Measurements from ENCODE around the gene TRAPPC14.
"Not testable (repeated sequence)": the region's sequence is repeated elsewhere in the genome, so short reads cannot be mapped to it uniquely, and the experiment has no call there.

TRAPPC14 gene, protein sequence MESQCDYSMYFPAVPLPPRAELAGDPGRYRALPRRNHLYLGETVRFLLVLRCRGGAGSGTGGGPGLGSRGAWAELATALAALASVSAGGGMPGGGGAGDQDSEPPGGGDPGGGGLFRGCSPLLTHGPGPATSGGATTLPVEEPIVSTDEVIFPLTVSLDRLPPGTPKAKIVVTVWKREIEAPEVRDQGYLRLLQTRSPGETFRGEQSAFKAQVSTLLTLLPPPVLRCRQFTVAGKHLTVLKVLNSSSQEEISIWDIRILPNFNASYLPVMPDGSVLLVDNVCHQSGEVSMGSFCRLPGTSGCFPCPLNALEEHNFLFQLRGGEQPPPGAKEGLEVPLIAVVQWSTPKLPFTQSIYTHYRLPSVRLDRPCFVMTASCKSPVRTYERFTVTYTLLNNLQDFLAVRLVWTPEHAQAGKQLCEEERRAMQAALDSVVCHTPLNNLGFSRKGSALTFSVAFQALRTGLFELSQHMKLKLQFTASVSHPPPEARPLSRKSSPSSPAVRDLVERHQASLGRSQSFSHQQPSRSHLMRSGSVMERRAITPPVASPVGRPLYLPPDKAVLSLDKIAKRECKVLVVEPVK
- total RNA-seq: 36.9 to 37.4 reads per million in 2 donors

DNA sequence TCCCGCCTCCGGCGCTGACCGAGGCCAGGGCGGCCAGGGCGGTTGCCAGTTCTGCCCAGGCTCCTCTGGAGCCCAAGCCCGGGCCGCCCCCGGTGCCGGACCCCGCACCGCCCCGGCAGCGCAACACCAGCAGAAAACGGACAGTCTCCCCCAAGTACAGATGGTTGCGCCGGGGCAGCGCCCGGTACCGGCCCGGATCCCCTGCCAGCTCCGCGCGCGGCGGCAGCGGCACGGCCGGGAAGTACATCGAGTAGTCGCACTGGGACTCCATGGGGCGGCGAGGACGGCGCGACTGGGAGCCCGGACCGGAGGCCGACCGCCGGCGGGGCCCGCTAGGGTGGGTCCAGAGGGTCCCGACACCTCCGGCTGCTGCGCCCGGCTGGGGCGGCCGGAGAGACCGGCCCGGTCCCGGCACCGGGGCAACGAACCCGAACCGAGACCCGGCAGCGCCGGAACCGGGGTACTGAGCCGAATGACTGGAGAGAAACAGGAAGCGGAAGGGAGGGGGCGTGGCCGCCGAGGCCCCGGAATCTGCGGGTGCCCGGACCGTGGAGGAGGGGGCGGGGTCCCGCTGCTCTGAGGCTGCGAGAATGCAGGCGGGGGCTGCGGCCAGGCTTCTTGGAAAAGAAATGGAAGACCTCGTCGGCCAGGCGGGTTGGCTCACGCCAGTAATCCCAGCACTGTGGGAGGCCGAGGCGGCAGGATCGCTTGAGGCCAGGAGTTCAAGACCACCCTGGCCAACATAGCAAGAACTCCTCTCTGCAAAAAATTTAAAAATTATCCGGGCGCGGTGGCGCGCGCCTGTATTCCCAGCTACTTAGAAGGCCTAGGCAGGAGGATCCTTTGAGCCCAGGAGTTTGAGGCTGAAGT, at the start of gene TRAPPC14:
TSS of gene TRAPPC14 (minus strand) at position 495 of the 870 bp plus-strand sequence. CDS start at position 271, 224 bp downstream.
- DNase-seq: peak; percentile 87

DNA sequence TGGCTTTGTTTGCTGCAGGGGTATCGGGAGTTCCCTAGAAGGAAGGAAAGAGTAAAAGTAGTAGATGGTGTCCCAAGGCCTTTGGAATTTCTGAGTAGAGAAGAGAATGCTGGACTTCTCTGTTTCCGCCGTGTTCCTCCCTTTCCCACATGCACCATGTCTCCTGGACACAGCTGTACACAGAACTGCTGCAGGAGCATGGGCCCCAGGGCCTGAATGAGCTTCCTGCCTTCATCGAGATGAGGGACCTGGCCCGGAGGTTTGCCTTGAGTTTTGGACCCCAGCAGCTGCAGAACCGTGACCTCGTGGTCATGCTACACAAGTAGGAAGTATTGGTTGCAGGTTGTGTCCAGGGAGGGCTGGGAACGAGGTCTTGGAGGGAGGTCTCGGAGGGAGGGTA, 45.9 kb upstream of the TRAPPC14 start:
- DNase-seq: no peak

DNA sequence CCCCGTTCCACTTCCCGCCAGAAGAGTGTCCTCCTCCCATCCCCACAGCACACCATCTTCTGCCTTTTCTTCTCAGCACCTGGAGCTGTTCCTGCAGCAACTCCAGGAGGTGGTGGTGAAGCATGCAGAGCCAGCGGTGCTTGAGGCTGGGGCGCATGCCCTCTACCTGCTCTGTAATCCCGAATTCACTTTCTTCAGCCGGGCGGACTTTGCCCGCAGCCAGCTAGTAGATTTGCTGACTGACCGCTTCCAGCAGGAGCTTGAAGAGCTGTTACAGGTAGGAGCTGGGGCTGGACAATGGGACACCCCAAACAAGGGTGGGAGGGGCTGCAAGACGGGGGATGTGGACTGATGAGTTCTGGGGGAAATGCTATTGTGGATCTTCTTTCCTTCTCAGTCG, 42.2 kb upstream of the TRAPPC14 start:
- no peak for DNase-seq

DNA sequence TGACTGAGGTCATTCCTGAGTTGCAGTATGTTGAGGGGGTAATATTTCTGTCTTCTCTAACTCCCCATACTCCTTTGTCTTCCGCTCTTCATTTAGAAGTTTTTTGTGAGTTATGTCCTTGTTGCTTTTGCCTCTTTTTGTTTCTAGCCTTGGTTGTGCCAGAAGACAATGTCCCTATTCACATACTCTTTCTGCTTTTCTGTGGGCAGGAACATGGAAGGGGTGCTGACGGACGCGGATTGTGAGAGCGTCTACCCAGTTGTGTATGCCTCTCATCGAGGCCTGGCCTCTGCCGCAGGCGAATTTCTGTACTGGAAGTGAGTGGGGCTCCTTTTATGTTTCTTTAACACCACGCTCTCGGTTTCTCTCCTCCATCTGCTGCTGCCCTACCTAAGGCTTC, 39.7 kb upstream of the TRAPPC14 start:
- DNase-seq: no peak

DNA sequence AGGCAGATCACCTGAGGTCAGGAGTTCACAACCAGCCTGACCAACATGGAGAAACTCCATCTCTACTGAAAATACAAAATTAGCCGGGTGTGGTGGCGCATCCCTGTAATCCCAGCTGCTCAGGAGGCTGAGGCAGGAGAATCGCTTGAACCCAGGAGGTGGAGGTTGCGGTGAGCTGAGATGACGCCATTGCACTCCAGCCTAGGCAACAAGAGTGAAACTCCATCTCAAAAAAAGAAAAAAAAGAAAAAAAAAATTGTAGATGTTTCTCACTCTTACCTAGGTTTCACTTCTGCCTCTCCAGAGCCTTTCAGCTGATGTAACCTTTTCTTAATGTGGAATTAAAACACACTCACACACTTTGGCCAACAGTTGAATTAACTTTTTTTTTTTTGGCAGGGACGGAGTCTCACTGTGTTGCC, 37.4 kb upstream of the TRAPPC14 start:
- DNase-seq: not testable (repeated sequence)

DNA sequence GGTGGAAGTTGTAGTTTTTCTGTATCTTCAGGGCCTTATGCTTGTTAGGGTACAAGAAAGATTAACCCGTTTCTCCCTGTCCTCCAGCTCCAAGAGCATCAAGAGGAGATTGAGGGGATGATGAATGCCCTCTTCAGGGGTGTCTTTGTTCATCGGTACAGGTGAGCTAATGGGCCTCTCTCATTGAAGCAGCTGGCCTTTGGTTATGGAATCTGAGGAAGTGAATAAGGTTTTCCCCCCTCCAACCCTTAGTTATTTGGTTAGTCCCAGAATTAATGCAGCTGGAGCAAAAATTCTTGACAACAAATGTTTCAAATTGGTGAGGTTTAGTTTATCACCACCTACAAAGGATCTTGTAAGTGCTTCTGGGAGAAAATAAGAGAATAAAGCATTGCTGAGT, 36.7 kb upstream of the TRAPPC14 start:
- DNase-seq: no peak

DNA sequence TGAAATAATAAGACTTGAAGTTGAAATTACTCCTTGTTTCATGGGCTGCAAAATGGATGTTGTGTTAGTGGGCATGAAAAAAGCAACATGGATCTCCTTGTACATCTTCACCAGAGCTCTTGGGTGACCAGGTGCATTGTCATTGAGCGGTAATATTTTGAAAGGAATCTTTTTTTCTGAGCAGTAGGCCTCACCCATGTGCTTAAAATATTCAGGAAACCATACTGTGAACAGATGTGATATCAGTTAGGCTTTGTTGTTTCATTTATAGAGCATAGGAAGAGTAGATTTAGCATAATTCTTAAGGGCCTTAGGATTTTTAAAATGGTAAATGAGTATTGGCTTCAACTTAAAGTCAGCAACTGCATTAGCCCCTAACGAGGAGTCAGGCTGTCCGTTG, 34.4 kb upstream of the TRAPPC14 start:
- DNase-seq: no peak

DNA sequence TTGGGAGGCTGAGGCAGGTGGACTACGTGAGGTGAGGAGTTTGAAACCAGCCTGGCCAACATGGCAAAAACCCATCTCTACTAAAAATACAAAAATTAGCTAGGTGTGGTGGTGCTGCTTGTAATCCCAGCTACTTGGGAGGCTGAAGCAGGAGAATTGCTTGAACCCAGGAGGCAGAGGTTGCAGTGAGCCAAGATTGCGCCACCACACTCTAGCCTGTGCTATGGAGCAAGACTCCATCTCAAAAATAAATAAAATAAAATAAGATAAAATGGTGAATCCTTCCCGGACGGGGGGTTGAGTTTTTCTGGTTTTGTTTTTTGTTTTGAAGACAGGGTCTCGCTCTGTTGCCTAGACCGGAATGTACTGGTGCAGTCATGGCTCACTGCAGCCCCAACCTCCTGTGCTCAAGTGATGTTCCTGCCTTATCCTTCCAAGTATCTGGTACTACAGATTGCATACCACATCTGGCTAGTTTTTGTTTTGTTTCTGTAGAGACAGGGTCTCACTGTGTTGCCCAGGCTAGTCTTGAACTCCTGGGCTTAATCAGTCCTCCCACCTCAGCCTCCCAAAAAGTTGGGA, 33.8 kb upstream of the TRAPPC14 start:
- DNase-seq: not testable (repeated sequence)

DNA sequence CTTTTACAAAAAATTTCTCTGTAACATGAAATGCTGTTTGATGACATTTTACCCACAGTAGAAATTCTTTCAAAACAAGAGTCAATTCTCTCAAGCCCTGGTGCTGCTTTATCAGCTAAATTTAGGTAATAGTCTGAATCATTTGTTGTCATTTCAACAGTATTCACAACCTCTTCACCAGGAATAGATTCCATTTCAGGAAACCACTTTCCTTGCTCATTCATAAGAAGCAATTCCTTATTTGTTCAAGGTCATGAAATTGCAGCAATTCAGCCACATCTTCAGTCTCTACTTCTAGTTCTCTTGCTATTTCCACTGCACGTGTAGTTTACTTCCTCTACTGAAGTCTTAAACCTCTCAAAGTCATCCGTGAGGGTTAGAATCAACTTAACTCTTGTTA, 33.3 kb upstream of the TRAPPC14 start:
- no peak for DNase-seq

DNA sequence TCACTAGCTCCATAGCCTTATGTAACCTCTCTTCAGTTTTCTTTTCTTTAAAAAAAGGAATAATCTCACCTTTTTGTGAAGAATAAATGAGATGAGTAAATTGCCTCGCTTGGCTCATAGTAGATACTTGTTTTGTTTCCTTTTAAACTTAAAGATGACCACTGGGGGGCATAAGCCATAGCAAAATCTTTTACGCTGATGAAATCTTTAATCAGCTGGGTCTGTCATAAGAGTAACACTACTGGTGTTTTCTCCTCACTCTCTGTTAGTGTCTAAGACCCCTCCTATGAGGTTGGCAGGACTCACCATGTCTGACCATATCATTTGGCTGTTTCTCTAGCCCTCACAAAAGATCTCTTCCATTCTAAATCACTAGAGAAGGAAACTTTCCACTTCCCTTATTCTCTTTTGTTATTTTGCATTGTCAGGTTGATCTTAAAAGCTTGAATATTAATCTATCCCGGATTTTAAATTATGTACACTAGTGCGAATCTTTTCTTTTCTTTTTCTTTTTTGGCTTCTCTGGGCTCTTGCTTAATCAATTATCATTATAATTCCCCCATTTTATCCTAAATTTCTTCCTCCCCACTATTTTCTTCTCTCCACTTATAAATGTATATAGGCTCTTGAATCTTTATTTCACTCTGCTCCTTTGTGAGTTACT, 31.7 kb upstream of the TRAPPC14 start:
- no peak for DNase-seq

DNA sequence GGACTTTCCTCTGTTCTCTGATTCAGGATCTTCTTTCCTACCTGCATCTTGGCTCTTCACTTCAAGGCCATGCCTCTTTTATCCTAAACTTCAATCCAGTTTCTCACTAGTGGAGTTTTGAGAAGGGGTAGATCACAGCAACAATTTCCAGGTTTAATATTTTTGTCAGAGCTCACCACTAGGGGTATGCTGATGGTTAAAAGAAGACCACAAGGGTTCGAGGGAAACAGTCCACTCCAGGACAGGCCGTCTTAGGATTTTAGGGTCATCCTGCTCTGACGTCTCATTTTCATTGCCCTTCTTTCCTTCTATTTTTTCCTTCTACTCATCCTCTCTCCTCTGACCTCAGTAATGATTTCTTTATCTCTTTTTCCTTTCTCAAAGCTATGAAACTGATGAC, 30.5 kb upstream of the TRAPPC14 start:
- no peak for DNase-seq

DNA sequence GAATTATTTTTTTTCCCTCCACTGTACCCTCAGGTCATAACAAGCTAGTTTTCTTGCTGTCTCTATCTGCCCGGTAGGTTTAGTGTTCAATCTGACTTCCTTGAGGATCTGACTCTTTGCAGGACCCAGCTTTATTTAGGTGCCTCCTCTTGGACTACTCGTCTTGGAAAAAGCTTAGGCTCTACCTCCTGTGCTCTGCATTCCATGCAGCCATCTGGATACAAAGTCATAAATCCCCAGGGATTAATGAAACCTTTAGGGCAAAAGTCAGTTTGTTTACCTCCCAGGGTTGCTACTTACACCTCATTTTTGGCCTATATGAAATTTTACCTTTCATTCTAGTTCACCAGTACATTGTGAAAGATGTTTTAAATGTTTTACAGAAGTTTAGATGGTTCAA, 27.2 kb upstream of the TRAPPC14 start:
- no peak for DNase-seq

DNA sequence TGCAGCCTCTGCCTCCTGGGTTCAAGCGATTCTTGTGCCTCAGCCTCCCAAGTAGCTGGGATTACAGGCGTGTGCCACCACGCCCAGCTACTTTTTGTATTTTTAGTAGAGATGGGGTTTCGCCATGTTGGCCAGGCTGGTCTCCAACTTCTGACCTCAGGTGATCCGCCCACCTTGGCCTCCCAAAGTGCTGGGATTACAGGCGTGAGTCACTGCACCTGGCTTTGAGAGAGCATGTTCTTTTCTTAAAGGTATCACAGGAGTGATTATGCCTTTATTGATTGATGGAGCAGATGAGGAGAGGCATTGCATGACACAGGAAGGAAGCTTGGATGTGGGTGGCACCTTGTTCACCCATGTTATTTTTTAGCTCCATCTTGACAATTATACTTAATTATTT, 24.6 kb upstream of the TRAPPC14 start:
- not testable (repeated sequence) for DNase-seq

DNA sequence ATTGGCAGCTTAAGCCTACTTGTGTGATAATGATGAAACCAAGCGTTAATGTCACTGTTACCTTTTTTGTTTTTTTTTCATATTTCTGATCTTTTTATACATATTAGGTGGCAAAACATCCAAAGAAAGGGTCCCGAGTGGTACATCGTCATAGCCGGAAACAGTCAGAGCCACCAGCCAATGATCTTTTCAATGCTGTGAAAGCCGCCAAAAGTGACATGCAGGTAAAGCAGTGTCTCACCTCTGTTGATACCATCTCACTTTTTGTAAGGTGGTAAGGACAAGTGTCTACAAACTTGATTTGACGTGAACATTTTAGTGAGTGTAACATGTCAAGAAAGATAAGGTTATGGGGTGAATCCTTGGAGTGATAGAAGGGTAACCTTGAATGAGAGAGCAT, 24.1 kb upstream of the TRAPPC14 start:
- DNase-seq: not testable (repeated sequence)

DNA sequence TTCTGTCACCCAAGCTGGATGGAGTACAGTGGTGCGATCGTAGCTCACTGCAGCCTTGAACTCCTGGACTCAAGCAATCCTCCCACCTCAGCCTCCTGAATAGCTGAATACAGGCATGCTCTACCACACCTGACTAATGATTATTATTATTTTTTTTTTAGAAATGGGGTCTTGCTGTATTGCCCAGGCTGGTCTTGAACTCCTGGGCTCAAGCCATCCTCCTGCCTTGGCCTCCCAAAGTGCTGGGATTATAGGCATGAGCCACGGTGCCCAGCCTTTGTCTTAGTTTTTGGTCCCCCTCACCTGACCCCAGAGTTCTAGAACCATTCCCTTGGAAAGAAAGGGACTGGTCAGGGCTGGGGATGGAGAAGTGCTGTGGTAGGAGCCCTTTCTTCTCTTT, 21.6 kb upstream of the TRAPPC14 start:
- not testable (repeated sequence) for DNase-seq

DNA sequence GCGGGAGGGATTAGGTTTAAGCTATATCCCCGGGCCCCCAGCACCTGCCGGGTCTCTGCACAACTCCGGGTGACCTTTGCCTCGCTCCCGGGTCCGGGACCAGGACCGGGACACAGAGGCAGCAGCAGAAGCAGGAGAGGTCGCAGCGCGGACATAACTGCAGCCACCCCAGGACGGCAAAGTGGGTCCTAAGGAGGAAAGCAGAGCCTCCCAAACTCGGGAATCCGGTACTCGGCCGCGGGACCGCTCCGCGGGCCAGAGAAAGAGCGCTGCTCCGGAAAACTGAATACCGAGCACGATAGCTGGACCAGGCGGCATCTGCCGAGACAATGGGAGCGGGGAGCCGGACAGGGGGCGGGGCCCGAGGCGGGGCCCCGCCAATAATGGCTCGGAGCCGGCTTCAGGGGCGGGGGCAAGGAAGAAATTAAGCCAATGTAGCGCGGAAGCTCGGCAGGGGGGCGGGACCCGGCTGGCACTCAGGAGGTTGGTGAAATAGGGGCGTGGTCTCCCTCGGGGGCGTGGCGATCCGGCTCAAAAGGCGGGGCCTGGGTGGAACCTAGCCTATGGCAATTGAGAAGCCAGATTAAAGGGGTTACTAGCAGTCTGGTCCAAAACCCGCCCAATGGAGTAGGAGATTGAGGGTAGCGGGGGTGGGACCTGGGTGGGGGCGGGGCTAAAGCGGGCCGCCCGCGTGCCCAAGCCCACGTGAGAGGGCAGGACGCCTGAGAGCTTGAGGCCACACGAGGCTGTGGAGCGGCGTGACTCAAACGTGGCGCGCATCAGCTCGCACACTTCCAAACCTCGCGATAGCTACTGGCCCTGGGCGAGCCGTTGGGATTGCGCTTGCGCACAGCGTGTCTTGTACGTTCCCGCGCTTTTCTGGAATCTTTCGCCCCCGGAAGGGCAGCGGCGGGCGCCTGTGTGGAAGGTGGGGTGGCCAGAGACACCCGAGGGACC, 18.8 kb upstream of the TRAPPC14 start, which contains the start of the genes GPC2 and STAG3:
TSS of gene GPC2 (minus strand) at position 337 of the 957 bp plus-strand sequence. CDS start at position 155, 182 bp downstream.
TSS of gene STAG3 (plus strand) at position 874 of the 957 bp plus-strand sequence. CDS start 2,639 bp downstream, outside the sequence.
- DNase-seq: peak; percentile 95

DNA sequence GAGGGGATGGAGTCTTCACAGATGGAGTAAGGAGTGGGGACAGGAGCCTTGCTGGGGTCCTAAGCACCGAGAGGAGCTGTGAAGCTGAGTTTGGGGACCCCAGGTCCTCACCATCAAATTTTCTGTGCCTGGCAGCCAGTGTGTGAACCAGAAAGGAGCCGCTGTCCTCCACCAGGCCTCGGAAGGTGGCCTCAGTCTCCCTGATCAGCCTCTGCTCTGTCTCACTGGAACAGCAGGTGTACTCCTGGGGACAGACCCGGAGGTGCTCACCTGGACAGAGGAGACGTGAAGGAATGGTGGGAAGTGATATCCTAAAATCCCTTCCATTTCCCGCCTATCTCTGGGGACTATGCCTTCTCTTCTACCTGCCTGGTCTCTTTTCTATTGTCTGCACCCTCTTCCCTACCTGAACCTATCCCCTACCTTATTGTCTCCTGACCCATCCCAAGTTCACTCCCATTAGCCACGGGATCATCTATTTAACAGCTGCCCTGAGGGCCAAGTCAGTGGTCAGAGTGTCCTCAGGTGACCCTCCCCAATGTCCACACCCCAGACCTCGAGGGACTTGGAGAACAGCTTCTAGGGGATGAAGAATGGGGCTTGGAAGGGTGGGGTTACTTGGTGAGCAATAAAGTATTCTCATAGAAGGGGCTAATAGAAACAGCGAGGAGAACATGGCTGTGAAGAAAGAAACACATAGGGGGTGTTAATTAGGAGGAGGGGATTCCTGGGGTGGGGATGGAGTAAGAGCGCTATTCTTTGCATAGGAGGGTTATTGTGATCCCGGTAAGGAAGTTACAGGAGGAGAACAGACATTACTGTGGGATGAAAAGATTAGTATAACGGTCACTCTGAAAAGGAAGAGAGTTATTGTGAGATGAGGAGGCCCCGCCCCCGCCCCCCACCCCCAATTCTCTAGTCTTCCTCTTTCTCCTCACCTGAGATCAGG, 17.8 kb upstream of the TRAPPC14 start:
- no peak for DNase-seq

DNA sequence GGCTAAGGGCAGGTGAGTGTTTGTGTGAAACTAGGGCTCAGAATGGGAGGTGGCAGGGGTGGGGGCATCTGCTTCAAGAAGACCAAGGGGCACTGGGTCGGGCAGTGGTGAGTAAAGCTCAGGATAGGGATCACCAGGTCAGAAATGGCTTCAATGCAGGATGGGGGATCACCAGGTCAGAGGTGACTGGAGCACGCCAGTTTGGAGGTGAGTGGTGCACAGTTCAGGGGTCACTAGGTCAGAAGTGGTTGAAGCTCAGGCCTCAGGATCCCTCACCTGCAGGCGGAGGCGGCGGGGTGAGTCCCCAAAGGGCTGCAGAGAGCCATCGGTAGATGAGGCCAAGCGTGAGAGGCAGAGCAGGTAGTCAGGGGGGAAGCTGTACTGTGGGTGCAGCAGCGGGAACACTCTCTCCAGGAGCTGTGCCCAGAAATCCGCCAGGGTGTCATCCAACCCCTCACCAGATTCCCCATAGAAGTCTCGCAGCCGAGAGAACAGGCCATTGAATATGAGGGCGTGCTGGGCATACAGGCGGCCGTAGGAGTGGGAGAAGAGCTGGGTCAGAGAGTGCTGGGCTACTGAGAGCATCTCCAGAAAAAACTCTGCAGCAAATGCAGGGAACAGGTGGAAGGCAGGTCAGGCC, 16.9 kb upstream of the TRAPPC14 start:
- no peak for DNase-seq

DNA sequence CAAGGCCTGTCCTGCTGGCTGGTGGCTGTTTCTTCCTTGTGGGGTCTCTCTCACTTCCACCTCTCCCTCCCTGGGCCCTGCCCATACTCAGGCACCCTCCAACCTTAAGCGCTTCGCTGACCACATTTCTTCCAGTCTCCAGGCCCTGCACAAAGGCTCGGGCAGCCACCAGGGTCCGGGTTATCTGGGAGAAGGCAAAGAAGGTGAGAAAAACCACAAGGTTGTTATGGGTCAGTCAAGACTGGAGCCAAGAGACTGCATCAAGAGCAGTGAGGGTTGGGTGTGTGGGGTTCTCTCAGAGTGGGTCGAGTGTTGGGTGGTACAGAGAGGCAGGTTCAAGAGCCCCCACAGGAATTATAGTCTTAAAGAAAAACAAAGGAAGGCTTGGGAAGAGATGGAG, 16.1 kb upstream of the TRAPPC14 start:
- DNase-seq: no peak
